CD8-positive, alpha-beta memory T cell (primary cell): ENCODE results near the gene AKAP7. TPM values are rescaled to one million over a fixed set of nuclear protein-coding genes. Genes with fewer than 3 reads are reported as not detected.

ENCODE experiments used
- CTCF ChIA-PET: fragments of 350-600 bp; sonication (Branson Sonifier 250); formaldehyde crosslinking; loops from one replicate; lab custom pipeline; 2021; ENCODE audit warnings: antibody characterized with exemption; lab: Charles Lee
- POLR2A ChIA-PET: fragments of 350-600 bp; sonication (Branson Sonifier 250); formaldehyde crosslinking; loops from one replicate; lab custom pipeline; 2021; ENCODE audit warnings: antibody characterized with exemption; lab: Charles Lee
- DNase-seq, 5 donors: peaks; one replicate each; pipeline versions ENCODE4 v3.0.0 to v3.0.0-alpha.2; 2020 to 2022; ENCODE audit warnings: mixed read lengths in 1 of 5
- H3K27ac ChIP-seq: one replicate; pipeline ENCODE4 v1.7.0; 2013; ENCODE audit warnings: low read depth, mild to moderate bottlenecking, low read length, moderate library complexity
- H3K27me3 ChIP-seq: 2 replicates; pipeline ENCODE4 v1.7.0; 2013; ENCODE audit warnings: low read length, mild to moderate bottlenecking; ENCODE audit not compliant: insufficient read depth, poor library complexity, severe bottlenecking
- H3K36me3 ChIP-seq: 2 replicates; pipeline ENCODE4 v1.7.0; 2013; ENCODE audit warnings: mild to moderate bottlenecking, low read length, moderate library complexity; ENCODE audit not compliant: insufficient read depth
- H3K4me1 ChIP-seq: 2 replicates; pipeline ENCODE4 v1.7.0; 2013; ENCODE audit warnings: mild to moderate bottlenecking, low read length, moderate library complexity; ENCODE audit not compliant: insufficient read depth
- H3K4me3 ChIP-seq: 2 replicates; pipeline ENCODE4 v1.7.0; 2013; ENCODE audit warnings: mild to moderate bottlenecking, low read length
- H3K9me3 ChIP-seq: 2 replicates; pipeline ENCODE4 v1.7.0; 2013; ENCODE audit warnings: mild to moderate bottlenecking, low read length
- H3K27ac Mint-ChIP-seq, 8 donors: one replicate each; pipeline ENCODE4 v1.8.0; 2020 to 2021; ENCODE audit warnings: mixed read lengths in 8 of 8, mild to moderate bottlenecking in 6 of 8, inconsistent platforms in 3 of 8, moderate library complexity in 3 of 8
- H3K27me3 Mint-ChIP-seq, 2 donors: one replicate each; pipeline ENCODE4 v1.8.0; 2020 to 2021; ENCODE audit warnings: mixed read lengths in 2 of 2, mild to moderate bottlenecking in 1 of 2, moderate library complexity in 1 of 2
- H3K36me3 Mint-ChIP-seq, 3 donors: one replicate each; pipeline ENCODE4 v1.8.0; 2020 to 2021; ENCODE audit warnings: mixed read lengths in 3 of 3, inconsistent platforms in 1 of 3, mild to moderate bottlenecking in 1 of 3
- H3K4me1 Mint-ChIP-seq, 3 donors: one replicate each; pipeline ENCODE4 v1.8.0; 2020 to 2021; ENCODE audit warnings: mixed read lengths in 3 of 3, inconsistent platforms in 1 of 3, mild to moderate bottlenecking in 1 of 3
- H3K4me3 Mint-ChIP-seq, 7 donors: one replicate each; pipeline ENCODE4 v1.8.0; 2020 to 2021; ENCODE audit warnings: mixed read lengths in 7 of 7, mild to moderate bottlenecking in 6 of 7, moderate library complexity in 4 of 7, inconsistent platforms in 2 of 7
- H3K9me3 Mint-ChIP-seq, 5 donors: one replicate each; pipeline ENCODE4 v1.8.0; 2020 to 2022; ENCODE audit warnings: mixed read lengths in 5 of 5, mild to moderate bottlenecking in 3 of 5, moderate library complexity in 2 of 5, inconsistent platforms in 1 of 5
- polyA plus RNA-seq: library from polyadenylated mRNA; unstranded; fragments of 300-500 nt; fragmentation: Illumina TruSeq; gene quantifications from one replicate; pipeline ENCODE4 v1.2.3, GENCODE V29; 2021
- total RNA-seq, 2 experiments: library from RNA; stranded (reverse); gene quantifications; one replicate each; pipeline ENCODE4 v1.2.3, GENCODE V29; 2021

AKAP7 gene
- total and polyA plus RNA-seq, 3 experiments from 2014 or later: 4.3 to 17.3 (median 4.8) TPM

DNA sequence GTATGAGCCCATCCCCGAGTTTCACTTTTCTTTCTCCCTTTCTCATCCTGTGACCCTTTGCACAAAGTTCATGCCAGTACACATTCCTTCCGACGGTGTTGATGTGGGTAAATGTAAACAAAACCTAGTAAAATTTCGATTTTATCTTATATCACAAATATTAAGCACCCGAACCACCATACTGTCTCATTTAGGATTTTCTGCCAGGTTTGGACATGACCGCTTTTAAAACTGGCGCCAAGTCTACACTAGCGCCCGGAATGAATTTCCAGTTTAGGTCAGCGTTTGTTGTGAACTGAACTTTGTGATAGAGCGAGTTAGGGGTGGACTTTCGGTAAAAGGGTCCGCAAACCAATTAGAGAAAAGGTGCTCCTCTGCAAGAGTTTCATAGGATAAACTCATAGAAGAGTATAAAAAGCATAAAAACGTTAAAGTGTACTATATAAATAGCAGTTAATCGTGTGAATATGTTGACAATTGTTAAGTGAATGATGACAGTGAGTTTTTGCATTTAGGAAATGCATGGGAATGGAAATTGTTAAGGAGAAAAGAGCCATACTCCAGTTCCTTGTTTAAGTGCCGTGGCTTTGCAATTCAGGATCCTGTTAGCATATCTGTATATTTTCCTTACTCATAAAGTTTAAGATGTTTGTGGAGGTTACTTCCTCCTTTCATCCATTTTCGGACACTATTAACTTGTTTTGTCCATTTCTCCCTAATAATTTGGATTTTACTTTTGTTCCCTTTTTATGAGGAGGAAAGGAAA is 937 bp downstream of the AKAP7 start:
- Mint-ChIP-seq H3K27ac (peak overlapping the region; percentile 87 to 97 (median 93)), H3K27me3 (peaks cover 2 to 7% of the 10 kb centered on the region in 2 donors), H3K4me3 (peak overlapping the region; percentile 89 to 100 (median 96)), H3K36me3 (peaks cover 0 to 7% (median 0%) of the 10 kb centered on the region in 3 donors), H3K9me3 (no peaks in the 10 kb centered on the region), H3K4me1 (peaks cover 17 to 46% (median 20%) of the 10 kb centered on the region in 3 donors)
- no peak overlapping the region for H3K27ac ChIP-seq
- ChIA-PET POLR2A (no interaction called here), CTCF (interaction anchor here (1.0 kb wide), 1 partner anchor 397 kb away, joined by 3 read pairs; no protein-coding TSS in a partner anchor)
- H3K4me3 ChIP-seq: peak overlapping the region; percentile 42
- DNase-seq: no peak
- no peaks in the 10 kb centered on the region for H3K9me3 ChIP-seq
- H3K36me3 ChIP-seq: no peaks in the 10 kb centered on the region
- no peaks in the 10 kb centered on the region for H3K27me3 ChIP-seq
- H3K4me1 ChIP-seq: peaks cover 12% of the 10 kb centered on the region

DNA sequence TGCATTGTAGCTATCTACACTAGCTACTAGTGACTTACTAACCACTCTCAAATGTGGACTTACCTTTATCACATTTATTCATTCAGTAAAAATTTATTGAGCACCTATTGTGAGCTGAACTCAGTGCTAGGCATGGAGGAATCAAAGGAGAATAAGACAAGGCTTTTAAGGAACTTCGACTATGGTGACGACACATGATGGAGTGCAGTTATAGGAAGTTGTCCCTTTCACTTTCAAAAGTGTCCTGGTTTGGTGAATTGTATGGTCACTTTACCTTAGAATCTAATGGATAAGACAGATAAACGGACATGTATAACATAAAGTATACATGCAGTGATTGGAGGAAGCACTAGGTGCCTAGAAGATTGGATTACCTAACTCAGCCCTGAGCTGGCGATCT is 4.3 kb downstream of the AKAP7 start:
- Mint-ChIP-seq H3K4me3 (no peak overlapping the region), H3K9me3 (no peaks in the 10 kb centered on the region), H3K36me3 (peaks cover 0 to 13% (median 7%) of the 10 kb centered on the region in 3 donors), H3K4me1 (peaks cover 16 to 43% (median 19%) of the 10 kb centered on the region in 3 donors), H3K27ac (no peak overlapping the region), H3K27me3 (peaks cover 0 to 1% of the 10 kb centered on the region in 2 donors)
- no peak for DNase-seq
- Histone ChIP-seq H3K4me3 (no peak overlapping the region), H3K36me3 (no peaks in the 10 kb centered on the region), H3K27me3 (no peaks in the 10 kb centered on the region), H3K27ac (no peak overlapping the region), H3K4me1 (peaks cover 10% of the 10 kb centered on the region), H3K9me3 (no peaks in the 10 kb centered on the region)
- ChIA-PET POLR2A (interaction anchor here (0.9 kb wide), 1 partner anchor 487 kb away, joined by 3 read pairs; no protein-coding TSS in a partner anchor), CTCF (interaction anchor here (1.6 to 2.0 kb wide), 2 partner anchors 22 to 394 kb away, joined by 3 to 4 read pairs; no protein-coding TSS in a partner anchor)

DNA sequence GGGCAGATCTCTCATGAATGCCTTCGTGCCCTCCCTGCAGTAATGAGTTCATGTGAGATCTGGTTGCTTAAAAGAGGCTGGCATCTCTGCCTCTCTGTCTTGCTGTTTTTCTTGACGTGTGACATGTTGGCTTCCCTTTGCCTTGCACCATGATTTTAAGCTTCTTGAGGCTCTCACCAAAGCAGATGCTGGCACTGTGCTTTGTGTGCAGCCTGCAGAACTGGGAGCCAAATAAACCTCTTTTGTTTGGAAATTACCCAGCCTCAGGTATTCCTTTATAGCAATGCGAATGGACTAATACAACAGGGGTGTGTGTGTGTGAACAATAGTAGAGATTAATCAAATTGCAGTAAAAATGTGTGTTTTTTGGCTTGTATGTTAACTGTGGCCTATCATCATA is 8.1 kb downstream of the AKAP7 start:
- Mint-ChIP-seq H3K27me3 (peaks cover 0 to 1% of the 10 kb centered on the region in 2 donors), H3K9me3 (no peaks in the 10 kb centered on the region), H3K4me1 (peaks cover 0 to 21% (median 4%) of the 10 kb centered on the region in 3 donors), H3K27ac (no peak overlapping the region), H3K36me3 (peaks cover 0 to 19% (median 7%) of the 10 kb centered on the region in 3 donors), H3K4me3 (no peak overlapping the region)
- Histone ChIP-seq H3K27ac (no peak overlapping the region), H3K27me3 (no peaks in the 10 kb centered on the region), H3K4me3 (no peak overlapping the region), H3K9me3 (no peaks in the 10 kb centered on the region), H3K36me3 (no peaks in the 10 kb centered on the region), H3K4me1 (no peaks in the 10 kb centered on the region)
- CTCF ChIA-PET: no interaction called here
- DNase-seq: no peak
- POLR2A ChIA-PET: no interaction called here

GRCh38 chr6:131146865-131147264 is 11.6 kb downstream of the AKAP7 start:
- Histone ChIP-seq H3K4me3 (no peak overlapping the region), H3K9me3 (no peaks in the 10 kb centered on the region), H3K36me3 (no peaks in the 10 kb centered on the region), H3K27me3 (no peaks in the 10 kb centered on the region), H3K27ac (no peak overlapping the region), H3K4me1 (no peaks in the 10 kb centered on the region)
- no peak overlapping the region for H3K4me3 Mint-ChIP-seq
- peaks cover 0 to 1% of the 10 kb centered on the region in 2 donors for H3K27me3 Mint-ChIP-seq
- H3K9me3 Mint-ChIP-seq: no peaks in the 10 kb centered on the region
- H3K4me1 Mint-ChIP-seq: no peaks in the 10 kb centered on the region
- POLR2A ChIA-PET: no interaction called here
- H3K36me3 Mint-ChIP-seq: peaks cover 0 to 20% (median 7%) of the 10 kb centered on the region in 3 donors
- CTCF ChIA-PET: no interaction called here
- H3K27ac Mint-ChIP-seq: no peak overlapping the region
- DNase-seq: no peak

DNA sequence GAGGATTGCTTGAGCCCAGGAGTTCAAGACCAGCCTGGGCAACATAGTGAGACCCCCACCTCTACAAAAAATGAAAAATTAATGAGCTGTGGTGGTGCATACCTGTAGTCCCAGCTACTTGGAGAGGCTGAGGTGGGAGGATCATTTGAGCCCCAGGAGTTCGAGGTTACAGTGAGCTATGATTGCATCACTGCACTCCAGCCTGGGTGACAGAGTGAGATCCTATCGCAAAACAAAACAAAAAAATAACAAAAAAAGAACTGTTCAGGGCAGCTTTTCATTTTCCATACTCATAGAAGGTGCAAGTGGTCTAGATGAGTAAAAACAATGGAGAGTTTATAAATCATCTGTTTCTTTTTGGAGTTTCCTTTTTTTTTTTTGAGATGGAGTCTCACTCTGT is 21.1 kb downstream of the AKAP7 start:
- ChIA-PET POLR2A (no interaction called here), CTCF (interaction anchor here (1.0 to 1.1 kb wide), 2 partner anchors 9 to 26 kb away, joined by 3 read pairs; no protein-coding TSS in a partner anchor)

GRCh38 chr6:131159578-131159977 is 24.3 kb downstream of the AKAP7 start:
- no peak overlapping the region for H3K4me3 ChIP-seq
- no peaks in the 10 kb centered on the region for H3K27me3 Mint-ChIP-seq
- H3K27ac Mint-ChIP-seq: no peak overlapping the region
- DNase-seq: no peak
- H3K4me1 ChIP-seq: no peaks in the 10 kb centered on the region
- no peaks in the 10 kb centered on the region for H3K27me3 ChIP-seq
- H3K9me3 ChIP-seq: no peaks in the 10 kb centered on the region
- H3K9me3 Mint-ChIP-seq: no peaks in the 10 kb centered on the region
- no peaks in the 10 kb centered on the region for H3K4me1 Mint-ChIP-seq
- H3K36me3 ChIP-seq: no peaks in the 10 kb centered on the region
- ChIA-PET CTCF (no interaction called here), POLR2A (no interaction called here)
- no peak overlapping the region for H3K4me3 Mint-ChIP-seq
- H3K27ac ChIP-seq: no peak overlapping the region
- H3K36me3 Mint-ChIP-seq: peaks cover 0 to 24% (median 3%) of the 10 kb centered on the region in 3 donors

More for the DNA sequence above, 21.1 kb downstream of the AKAP7 start:
- Mint-ChIP-seq H3K4me1 (no peaks in the 10 kb centered on the region), H3K9me3 (no peaks in the 10 kb centered on the region), H3K4me3 (no peak overlapping the region), H3K27ac (no peak overlapping the region), H3K36me3 (peaks cover 0 to 9% (median 0%) of the 10 kb centered on the region in 3 donors), H3K27me3 (no peaks in the 10 kb centered on the region)
- H3K4me1 ChIP-seq: no peaks in the 10 kb centered on the region
- H3K27ac ChIP-seq: no peak overlapping the region
- no peaks in the 10 kb centered on the region for H3K36me3 ChIP-seq
- DNase-seq: no peak
- no peak overlapping the region for H3K4me3 ChIP-seq
- H3K9me3 ChIP-seq: no peaks in the 10 kb centered on the region
- no peaks in the 10 kb centered on the region for H3K27me3 ChIP-seq

DNA sequence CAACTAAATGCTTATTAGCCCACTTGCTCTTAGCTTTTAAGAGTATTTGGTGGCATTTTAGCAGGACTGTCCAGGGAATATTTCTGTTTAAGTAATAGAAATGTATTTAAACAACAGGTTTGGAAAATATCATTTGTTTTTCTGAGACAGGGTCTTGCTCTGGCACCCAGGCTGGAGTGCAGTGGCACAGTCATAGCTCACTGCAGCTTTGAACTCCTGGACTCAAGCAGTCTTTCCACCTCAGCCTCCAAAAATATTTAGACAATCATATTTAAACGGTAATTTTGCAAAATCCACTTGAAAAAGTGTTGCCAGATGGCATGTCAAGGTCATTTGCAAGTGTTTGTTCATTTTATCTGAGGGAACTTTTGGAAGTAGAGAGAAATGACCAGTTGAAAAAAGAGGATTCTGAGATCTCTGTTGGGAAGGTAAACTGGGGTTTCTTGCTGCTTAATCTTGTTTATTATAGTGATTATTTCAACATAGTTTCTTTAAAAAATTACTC is 25.0 kb downstream of the AKAP7 start:
- H3K27ac ChIP-seq: no peak overlapping the region
- Mint-ChIP-seq H3K36me3 (peaks cover 0 to 24% (median 3%) of the 10 kb centered on the region in 3 donors), H3K4me1 (no peaks in the 10 kb centered on the region), H3K27ac (no peak overlapping the region), H3K27me3 (no peaks in the 10 kb centered on the region), H3K4me3 (no peak overlapping the region), H3K9me3 (no peaks in the 10 kb centered on the region)
- H3K27me3 ChIP-seq: no peaks in the 10 kb centered on the region
- no peak for DNase-seq
- no peaks in the 10 kb centered on the region for H3K9me3 ChIP-seq
- no peaks in the 10 kb centered on the region for H3K36me3 ChIP-seq
- no peak overlapping the region for H3K4me3 ChIP-seq
- ChIA-PET POLR2A (no interaction called here), CTCF (no interaction called here)
- no peaks in the 10 kb centered on the region for H3K4me1 ChIP-seq

DNA sequence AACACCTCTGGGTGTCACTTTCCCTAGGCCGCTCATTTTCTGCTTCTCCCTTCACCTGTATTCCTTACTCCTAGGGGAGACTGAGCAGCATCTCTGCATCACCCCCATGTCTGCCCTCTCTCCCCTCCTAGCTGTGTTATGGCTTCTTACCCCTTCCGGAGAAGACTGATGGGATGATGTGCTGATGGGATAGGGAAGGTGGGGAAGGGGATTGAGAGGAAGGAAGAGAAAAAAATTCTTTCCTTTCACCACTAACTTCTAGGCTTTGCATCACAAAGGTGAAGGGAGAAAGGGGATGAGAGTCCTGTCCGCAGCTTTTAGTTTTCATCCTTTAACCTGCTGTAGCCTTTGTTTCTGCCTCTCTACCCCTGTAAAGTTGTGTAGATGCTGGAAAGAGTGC is 26.7 kb downstream of the AKAP7 start:
- Mint-ChIP-seq H3K4me1 (no peaks in the 10 kb centered on the region), H3K36me3 (peaks cover 4 to 35% (median 7%) of the 10 kb centered on the region in 3 donors), H3K9me3 (no peaks in the 10 kb centered on the region), H3K4me3 (no peak overlapping the region), H3K27me3 (no peaks in the 10 kb centered on the region), H3K27ac (no peak overlapping the region)
- Histone ChIP-seq H3K27me3 (no peaks in the 10 kb centered on the region), H3K4me1 (no peaks in the 10 kb centered on the region), H3K4me3 (no peak overlapping the region), H3K36me3 (no peaks in the 10 kb centered on the region), H3K27ac (no peak overlapping the region), H3K9me3 (no peaks in the 10 kb centered on the region)
- no peak for DNase-seq
- POLR2A ChIA-PET: no interaction called here
- CTCF ChIA-PET: interaction anchor here (1.2 kb wide), 1 partner anchor 21 kb away, joined by 3 read pairs; no protein-coding TSS in a partner anchor
